H9 (cell line): Measurements from ENCODE around the gene SLC27A1. TPM values are rescaled to one million over a fixed set of nuclear protein-coding genes. Genes with fewer than 3 reads are reported as not detected.

Experiments used
- DNase-seq: peaks from one replicate; pipeline ENCODE4 v3.0.0-alpha.2; 2017
- H2AFZ ChIP-seq: one replicate; pipeline ENCODE4 v1.6.1; 2013; ENCODE audit warnings: mild to moderate bottlenecking, low read length, control low read depth, moderate library complexity
- H2AK5ac ChIP-seq: 2 replicates; pipeline ENCODE4 v1.6.1; 2013; ENCODE audit warnings: low read length, control low read depth, mixed read lengths; ENCODE audit not compliant: insufficient read length
- H2BK120ac ChIP-seq: one replicate; pipeline ENCODE4 v1.6.1; 2013; ENCODE audit warnings: low read depth, mild to moderate bottlenecking, low read length, control low read depth, inconsistent platforms; ENCODE audit not compliant: poor library complexity, severe bottlenecking
- H2BK12ac ChIP-seq: 2 replicates; pipeline ENCODE4 v1.6.1; 2013; ENCODE audit warnings: low read length, control low read depth, mixed read lengths, low read depth; ENCODE audit not compliant: insufficient read length
- H2BK15ac ChIP-seq: 2 replicates; pipeline ENCODE4 v1.6.1; 2013; ENCODE audit warnings: low read depth, low read length, control low read depth
- H2BK20ac ChIP-seq: one replicate; pipeline ENCODE4 v1.6.1; 2013; ENCODE audit warnings: low read depth, mild to moderate bottlenecking, low read length, control low read depth, inconsistent platforms; ENCODE audit not compliant: poor library complexity, severe bottlenecking
- H2BK5ac ChIP-seq: 2 replicates; pipeline ENCODE4 v1.6.1; 2013; ENCODE audit warnings: low read length, control low read depth, mixed read lengths; ENCODE audit not compliant: insufficient read length
- H3K14ac ChIP-seq: 2 replicates; pipeline ENCODE4 v1.6.1; 2013; ENCODE audit warnings: low read length, control low read depth; ENCODE audit not compliant: insufficient read depth
- H3K18ac ChIP-seq: 2 replicates; pipeline ENCODE4 v1.6.1; 2013; ENCODE audit warnings: low read depth, mild to moderate bottlenecking, mixed read lengths, low read length, control low read depth; ENCODE audit not compliant: insufficient read length
- H3K23ac ChIP-seq: 2 replicates; pipeline ENCODE4 v1.6.1; 2013; ENCODE audit warnings: low read length, control low read depth, mixed read lengths, low read depth; ENCODE audit not compliant: insufficient read length
- H3K23me2 ChIP-seq: 2 replicates; pipeline ENCODE4 v1.6.1; 2013; ENCODE audit warnings: low read depth, mild to moderate bottlenecking, mixed read lengths, low read length, control low read depth; ENCODE audit not compliant: insufficient read length, poor library complexity, severe bottlenecking
- H3K27ac ChIP-seq: 2 replicates; pipeline ENCODE4 v1.5.1; 2013; ENCODE audit warnings: low read length, control low read depth, mixed read lengths, low read depth; ENCODE audit not compliant: insufficient read length
- H3K27me3 ChIP-seq: 2 replicates; pipeline ENCODE4 v1.6.1; 2013; ENCODE audit warnings: low read length, control low read depth, inconsistent platforms; ENCODE audit not compliant: insufficient read depth
- H3K4ac ChIP-seq: 2 replicates; pipeline ENCODE4 v1.6.1; 2013; ENCODE audit warnings: low read depth, mild to moderate bottlenecking, control low read depth, inconsistent platforms, low read length, moderate library complexity
- H3K4me1 ChIP-seq: 2 replicates; pipeline ENCODE4 v1.6.1; 2013; ENCODE audit warnings: low read length, control low read depth, inconsistent platforms; ENCODE audit not compliant: insufficient read depth
- H3K4me2 ChIP-seq: 2 replicates; pipeline ENCODE4 v1.6.1; 2013; ENCODE audit warnings: low read length, control low read depth, mixed read lengths; ENCODE audit not compliant: insufficient read length, insufficient read depth
- H3K56ac ChIP-seq: 2 replicates; pipeline ENCODE4 v1.6.1; 2013; ENCODE audit warnings: low read depth, mild to moderate bottlenecking, mixed read lengths, low read length, control low read depth; ENCODE audit not compliant: insufficient read length
- H3K79me1 ChIP-seq: 2 replicates; pipeline ENCODE4 v1.6.1; 2013; ENCODE audit warnings: low read depth, mild to moderate bottlenecking, moderate library complexity, low read length, control low read depth, inconsistent platforms; ENCODE audit not compliant: insufficient read depth, poor library complexity, severe bottlenecking
- H3K79me2 ChIP-seq: 2 replicates; pipeline ENCODE4 v1.6.1; 2013; ENCODE audit warnings: low read length, control low read depth, inconsistent platforms; ENCODE audit not compliant: insufficient read depth
- H3K9ac ChIP-seq: 2 replicates; pipeline ENCODE4 v1.6.1; 2013; ENCODE audit warnings: low read length, control low read depth, mixed read lengths; ENCODE audit not compliant: insufficient read length; ENCODE audit errors: extremely low read depth
- H3K9me3 ChIP-seq: one replicate; pipeline ENCODE4 v1.6.1; 2013; ENCODE audit warnings: low read depth, low read length, inconsistent platforms; ENCODE audit not compliant: control insufficient read depth
- H3T11ph ChIP-seq: one replicate; pipeline ENCODE4 v1.6.1; 2013; ENCODE audit warnings: mild to moderate bottlenecking, low read length, control low read depth, inconsistent platforms
- H4K20me1 ChIP-seq: one replicate; pipeline ENCODE4 v1.6.1; 2013; ENCODE audit not compliant: control insufficient read depth, insufficient read length, insufficient read depth
- H4K5ac ChIP-seq: 2 replicates; pipeline ENCODE4 v1.6.1; 2013; ENCODE audit warnings: low read depth, mild to moderate bottlenecking, mixed read lengths, low read length, control low read depth; ENCODE audit not compliant: insufficient read length
- H4K8ac ChIP-seq: replicated peaks from 2 replicates; pipeline ENCODE4 v1.6.1; 2013; ENCODE audit warnings: low read length, control low read depth, mixed read lengths, low read depth; ENCODE audit not compliant: insufficient read length
- H4K91ac ChIP-seq: 2 replicates; pipeline ENCODE4 v1.6.1; 2013; ENCODE audit warnings: low read depth, mild to moderate bottlenecking, moderate library complexity, mixed read lengths, low read length, control low read depth; ENCODE audit not compliant: insufficient read length
- H3K27ac Mint-ChIP-seq, 3 experiments: 2 replicates in 2 of 3; 3 replicates in 1 of 3; pipeline ENCODE4 v1.8.0; 2020 to 2021; ENCODE audit warnings: mixed read lengths in 3 of 3, mild to moderate bottlenecking in 1 of 3, moderate library complexity in 1 of 3
- H3K27me3 Mint-ChIP-seq: 2 replicates; pipeline ENCODE4 v1.8.0; 2021; ENCODE audit warnings: low read depth, mild to moderate bottlenecking, moderate library complexity, mixed read lengths
- H3K36me3 Mint-ChIP-seq, 3 experiments: 2 replicates in 2 of 3; 3 replicates in 1 of 3; pipeline ENCODE4 v1.8.0; 2020 to 2021; ENCODE audit warnings: low read depth in 3 of 3, mixed read lengths in 3 of 3; ENCODE audit not compliant: insufficient read depth in 1 of 3
- H3K4me1 Mint-ChIP-seq, 2 experiments: 2 replicates each; pipeline ENCODE4 v1.8.0; 2020; ENCODE audit warnings: mixed read lengths in 2 of 2
- H3K4me3 Mint-ChIP-seq, 2 experiments: 2 replicates in 1 of 2; 3 replicates in 1 of 2; pipeline ENCODE4 v1.8.0; 2020 to 2021; ENCODE audit warnings: mild to moderate bottlenecking in 2 of 2, mixed read lengths in 2 of 2, moderate library complexity in 1 of 2
- H3K9me3 Mint-ChIP-seq, 2 experiments: 2 replicates in 1 of 2; 3 replicates in 1 of 2; pipeline ENCODE4 v1.8.0; 2020; ENCODE audit warnings: mild to moderate bottlenecking in 2 of 2, mixed read lengths in 2 of 2, moderate library complexity in 1 of 2
- WGBS: extraction: QIAGEN DNeasy Blood & Tissue Kit; methylation state at CpG from one replicate; pipeline ENCODE4 v1.1.7; 2013; ENCODE audit warnings: missing lambda C conversion rate, low lambda C conversion rate, mixed read lengths; ENCODE audit not compliant: insufficient read length; ENCODE audit errors: extremely low coverage; 5-methylcytosine and 5-hydroxymethylcytosine counted together
- total RNA-seq: library from RNA; stranded (reverse); gene quantifications from 2 replicates; pipeline ENCODE4 v1.2.1, GENCODE V29; 2021
- TF ChIP-seq, protein P1 (sequence below): fragments of 200-600 bp; sonication (generic); conservative IDR thresholded peaks from 3 replicates; pipeline ENCODE4 v1.8.0; 2021; ENCODE audit warnings: antibody characterized with exemption, mild to moderate bottlenecking

SLC27A1 gene
- total RNA-seq, 1 experiment from 2014 or later, result 6.4 TPM

DNA sequence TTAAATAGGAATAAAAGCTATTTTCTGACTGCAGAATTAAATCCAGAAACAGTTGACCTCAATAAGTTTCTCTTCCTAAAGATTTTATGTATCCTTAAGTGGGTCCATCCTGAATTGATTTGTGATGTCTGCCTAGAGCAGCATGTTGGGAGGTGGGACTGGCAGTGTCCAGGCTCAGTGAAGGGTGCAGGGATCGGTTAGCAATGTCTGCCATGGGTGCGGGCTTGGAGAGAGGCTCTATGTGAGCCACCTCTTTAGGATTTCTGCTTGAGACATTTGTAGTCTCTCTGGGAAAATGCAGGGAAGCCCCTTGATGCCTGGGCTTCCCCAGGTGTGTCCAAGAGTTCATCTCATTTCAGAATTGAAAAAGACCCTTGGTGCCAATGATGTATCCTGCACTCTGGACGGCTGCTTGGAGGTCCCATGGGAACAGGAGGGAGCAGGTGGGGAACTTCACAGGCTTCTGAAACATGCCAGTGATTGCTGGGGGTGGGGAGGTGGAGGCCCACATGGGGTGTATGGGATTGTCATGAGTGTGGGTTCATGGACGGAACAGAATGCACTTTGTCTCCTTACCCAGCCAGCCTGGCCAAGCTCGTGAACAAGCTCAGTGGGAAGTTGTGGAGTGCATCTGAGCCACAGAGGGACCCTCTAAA, 78.9 kb downstream of the SLC27A1 start:
- no peak overlapping the region for H2AK5ac ChIP-seq
- no peak overlapping the region for H3K56ac ChIP-seq
- H2BK15ac ChIP-seq, result no peak overlapping the region
- no peak overlapping the region for H2BK20ac ChIP-seq
- H3K4me2 ChIP-seq, result no peak overlapping the region
- Mint-ChIP-seq H3K4me3 (no peak overlapping the region; a peak in 1 of 5 replicates), H3K4me1 (peaks cover 10 to 12% of the 10 kb centered on the region in 2 experiments), H3K27me3 (peaks cover 5% of the 10 kb centered on the region), H3K36me3 (no peaks in the 10 kb centered on the region), H3K9me3 (peaks cover 3% of the 10 kb centered on the region in 2 experiments; a peak in 3 of 5 replicates), H3K27ac (no peak overlapping the region)
- no peak overlapping the region for H3T11ph ChIP-seq
- H3K79me2 ChIP-seq, result no peaks in the 10 kb centered on the region
- no peak overlapping the region for H2BK12ac ChIP-seq
- H2AFZ ChIP-seq, result no peak overlapping the region
- H2BK120ac ChIP-seq, result no peak overlapping the region
- no peaks in the 10 kb centered on the region for H3K9me3 ChIP-seq
- no peaks in the 10 kb centered on the region; the same call in 1 of the 2 replicates for H3K4me1 ChIP-seq
- H2BK5ac ChIP-seq, result no peak overlapping the region
- no peak for DNase-seq
- H4K5ac ChIP-seq, result no peak overlapping the region
- H4K20me1 ChIP-seq, result no peaks in the 10 kb centered on the region
- no peak overlapping the region for H3K9ac ChIP-seq
- no peak overlapping the region for H3K4ac ChIP-seq
- no peak overlapping the region for H4K91ac ChIP-seq
- H3K14ac ChIP-seq, result no peak overlapping the region
- H3K23ac ChIP-seq, result no peak overlapping the region
- H3K27ac ChIP-seq, result no peak overlapping the region
- H4K8ac ChIP-seq, result no peak overlapping the region
- no peaks in the 10 kb centered on the region for H3K79me1 ChIP-seq
- no peaks in the 10 kb centered on the region for H3K27me3 ChIP-seq
- H3K23me2 ChIP-seq, result no peaks in the 10 kb centered on the region
- H3K18ac ChIP-seq, result no peak overlapping the region
- WGBS, result no CpG with 5 or more reads among the region's 5 CpGs
- TF ChIP-seq, protein P1, sequence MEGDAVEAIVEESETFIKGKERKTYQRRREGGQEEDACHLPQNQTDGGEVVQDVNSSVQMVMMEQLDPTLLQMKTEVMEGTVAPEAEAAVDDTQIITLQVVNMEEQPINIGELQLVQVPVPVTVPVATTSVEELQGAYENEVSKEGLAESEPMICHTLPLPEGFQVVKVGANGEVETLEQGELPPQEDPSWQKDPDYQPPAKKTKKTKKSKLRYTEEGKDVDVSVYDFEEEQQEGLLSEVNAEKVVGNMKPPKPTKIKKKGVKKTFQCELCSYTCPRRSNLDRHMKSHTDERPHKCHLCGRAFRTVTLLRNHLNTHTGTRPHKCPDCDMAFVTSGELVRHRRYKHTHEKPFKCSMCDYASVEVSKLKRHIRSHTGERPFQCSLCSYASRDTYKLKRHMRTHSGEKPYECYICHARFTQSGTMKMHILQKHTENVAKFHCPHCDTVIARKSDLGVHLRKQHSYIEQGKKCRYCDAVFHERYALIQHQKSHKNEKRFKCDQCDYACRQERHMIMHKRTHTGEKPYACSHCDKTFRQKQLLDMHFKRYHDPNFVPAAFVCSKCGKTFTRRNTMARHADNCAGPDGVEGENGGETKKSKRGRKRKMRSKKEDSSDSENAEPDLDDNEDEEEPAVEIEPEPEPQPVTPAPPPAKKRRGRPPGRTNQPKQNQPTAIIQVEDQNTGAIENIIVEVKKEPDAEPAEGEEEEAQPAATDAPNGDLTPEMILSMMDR, result no peak
